OCI-LY1 (cell line): ENCODE results near the gene GFPT1.

Experiments
- EZH2 ChIP-seq: fragments of 200-600 bp; sonication (generic), shearing (Covaris generic); IDR thresholded peaks from 2 replicates; pipeline ENCODE4 v1.8.0; 2017; ENCODE audit warnings: borderline replicate concordance, mixed run types, mild to moderate bottlenecking, antibody characterized with exemption, low read length, moderate library complexity, mixed read lengths
- TF ChIP-seq, protein P1 (sequence below): fragments of 200-600 bp; sonication (generic), shearing (Covaris generic); IDR thresholded peaks from 2 replicates; pipeline ENCODE4 v1.5.1; 2017; ENCODE audit warnings: mild to moderate bottlenecking, antibody characterized with exemption, low read length, moderate library complexity, mixed read lengths

DNA sequence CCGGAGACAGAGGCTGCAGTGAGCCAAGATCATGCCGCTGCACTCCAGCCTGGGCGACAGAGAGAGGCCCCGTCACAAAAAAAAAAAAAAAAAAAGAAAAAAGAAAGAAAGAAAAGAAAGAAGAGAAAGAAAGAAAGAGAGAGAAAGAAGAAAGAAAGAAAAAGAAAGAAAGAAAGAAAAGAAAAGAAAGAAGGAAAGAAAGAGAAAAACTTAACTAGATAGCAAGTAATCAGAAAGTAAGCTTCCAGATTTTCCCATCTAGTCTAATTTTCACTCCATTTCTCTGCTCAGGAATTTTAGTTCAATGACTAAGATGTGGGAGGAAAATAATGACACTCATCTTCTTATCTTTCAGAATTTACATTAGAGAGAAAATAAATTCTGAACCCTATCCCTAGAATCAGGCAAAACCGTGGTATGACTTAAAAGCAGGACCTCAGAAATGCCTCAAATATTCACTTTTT, 2.4 kb downstream of the GFPT1 start:
- TF ChIP-seq, protein P1, sequence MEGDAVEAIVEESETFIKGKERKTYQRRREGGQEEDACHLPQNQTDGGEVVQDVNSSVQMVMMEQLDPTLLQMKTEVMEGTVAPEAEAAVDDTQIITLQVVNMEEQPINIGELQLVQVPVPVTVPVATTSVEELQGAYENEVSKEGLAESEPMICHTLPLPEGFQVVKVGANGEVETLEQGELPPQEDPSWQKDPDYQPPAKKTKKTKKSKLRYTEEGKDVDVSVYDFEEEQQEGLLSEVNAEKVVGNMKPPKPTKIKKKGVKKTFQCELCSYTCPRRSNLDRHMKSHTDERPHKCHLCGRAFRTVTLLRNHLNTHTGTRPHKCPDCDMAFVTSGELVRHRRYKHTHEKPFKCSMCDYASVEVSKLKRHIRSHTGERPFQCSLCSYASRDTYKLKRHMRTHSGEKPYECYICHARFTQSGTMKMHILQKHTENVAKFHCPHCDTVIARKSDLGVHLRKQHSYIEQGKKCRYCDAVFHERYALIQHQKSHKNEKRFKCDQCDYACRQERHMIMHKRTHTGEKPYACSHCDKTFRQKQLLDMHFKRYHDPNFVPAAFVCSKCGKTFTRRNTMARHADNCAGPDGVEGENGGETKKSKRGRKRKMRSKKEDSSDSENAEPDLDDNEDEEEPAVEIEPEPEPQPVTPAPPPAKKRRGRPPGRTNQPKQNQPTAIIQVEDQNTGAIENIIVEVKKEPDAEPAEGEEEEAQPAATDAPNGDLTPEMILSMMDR, result no peak
- no peak for TF ChIP-seq EZH2
